Endothelial cell of umbilical vein (primary cell): Measurements from ENCODE around the gene SAMD4A. TPM values are rescaled to one million over a fixed set of nuclear protein-coding genes. Genes with fewer than 3 reads are reported as not detected.

Experiments used
- BruUV-seq: library from RNA; stranded (reverse); fragments of 400-500 nt; replicated peaks from 2 replicates; lab custom pipeline; 2021; lab: Mats Ljungman, UMichigan
- CTCF ChIA-PET: fragments of 300-600, 350-600 bp; sonication (Branson Sonifier 250); formaldehyde crosslinking; loops from one replicate; lab custom pipeline; 2021; ENCODE audit warnings: antibody characterized with exemption, inconsistent platforms; lab: Charles Lee
- POLR2A ChIA-PET: fragments of 300-600, 350-600 bp; sonication (Branson Sonifier 250); formaldehyde crosslinking; loops from one replicate; lab custom pipeline; 2021; ENCODE audit warnings: antibody characterized with exemption, inconsistent platforms; lab: Charles Lee
- DNase-seq: peaks from one replicate; pipeline ENCODE4 v3.0.0-alpha.2; 2011; ENCODE audit warnings: low read depth, low spot score
- FAIRE-seq: peaks from 2 replicates; lab custom pipeline; 2011; peaks lifted over from hg19 to GRCh38; lab: Jason Lieb, UNC
- H2AFZ ChIP-seq: 2 replicates; pipeline ENCODE4 v1.6.0; 2012; ENCODE audit warnings: low read depth, low read length, control low read depth, inconsistent platforms
- H3K27ac ChIP-seq: 2 replicates; pipeline ENCODE4 v1.5.1; 2011; ENCODE audit warnings: low read depth, mild to moderate bottlenecking, control low read depth, low read length, moderate library complexity; ENCODE audit not compliant: insufficient read depth
- H3K27me3 ChIP-seq, 2 experiments: 2 replicates each; pipeline versions ENCODE4 v1.6.0 to v1.6.1; 2011; ENCODE audit warnings: low read length in 2 of 2, mixed read lengths in 1 of 2; ENCODE audit not compliant: control insufficient read depth in 2 of 2, insufficient read depth in 2 of 2
- H3K36me3 ChIP-seq, 2 experiments: 2 replicates in 1 of 2; 3 replicates in 1 of 2; pipeline ENCODE4 v1.5.1; 2011; ENCODE audit warnings: low read length in 2 of 2, mild to moderate bottlenecking in 1 of 2, moderate library complexity in 1 of 2; ENCODE audit not compliant: control insufficient read depth in 2 of 2, insufficient read depth in 2 of 2; ENCODE audit errors: extremely low read depth in 1 of 2
- H3K4me1 ChIP-seq: 3 replicates; pipeline ENCODE4 v1.5.1; 2011; ENCODE audit warnings: mild to moderate bottlenecking, low read length; ENCODE audit not compliant: control insufficient read depth, insufficient read depth; ENCODE audit errors: extremely low read depth
- H3K4me2 ChIP-seq: 2 replicates; pipeline ENCODE4 v1.6.1; 2011; ENCODE audit warnings: low read length, control low read depth, mixed read lengths; ENCODE audit not compliant: insufficient read depth
- H3K4me3 ChIP-seq, 3 experiments: fragments of 200-600 bp in 1 of 3; sonication (generic), shearing (Covaris generic) in 1 of 3; replicated peaks in 1 of 3; 2 replicates each; pipeline ENCODE4 v1.5.1; 2011 to 2016; ENCODE audit warnings: control low read depth in 3 of 3, low read length in 3 of 3, mild to moderate bottlenecking in 2 of 3, inconsistent platforms in 1 of 3, low read depth in 1 of 3, moderate library complexity in 1 of 3; ENCODE audit not compliant: insufficient read depth in 1 of 3
- H3K79me2 ChIP-seq: 2 replicates; pipeline ENCODE4 v1.6.0; 2012; ENCODE audit warnings: low read length, inconsistent platforms; ENCODE audit not compliant: control insufficient read depth, insufficient read depth
- H3K9ac ChIP-seq: replicated peaks from 2 replicates; pipeline ENCODE3; 2011; ENCODE audit warnings: low read length, control low read depth; ENCODE audit not compliant: insufficient read depth; ENCODE audit errors: extremely low read depth
- H3K9me1 ChIP-seq: replicated peaks from 3 replicates; pipeline ENCODE4 v1.6.0; 2011; ENCODE audit warnings: mild to moderate bottlenecking, low read length; ENCODE audit not compliant: control insufficient read depth, insufficient read depth; ENCODE audit errors: extremely low read depth
- H3K9me3 ChIP-seq: replicated peaks from 2 replicates; pipeline ENCODE4 v1.5.1; 2012; ENCODE audit warnings: low read length, inconsistent platforms; ENCODE audit not compliant: control insufficient read depth, insufficient read depth
- H4K20me1 ChIP-seq: replicated peaks from 2 replicates; pipeline ENCODE3; 2011; ENCODE audit warnings: mild to moderate bottlenecking, low read length; ENCODE audit not compliant: control insufficient read depth, insufficient read depth; ENCODE audit errors: extremely low read depth
- CTCF ChIP-seq, 2 donors: IDR thresholded peaks; 1 replicate in 1 of 2; 2 replicates in 1 of 2; pipeline ENCODE4 v1.5.1; 2011; ENCODE audit warnings: low read length in 2 of 2, mild to moderate bottlenecking in 2 of 2, moderate library complexity in 2 of 2, control low read depth in 1 of 2, inconsistent platforms in 1 of 2, low read depth in 1 of 2; ENCODE audit not compliant: insufficient read depth in 1 of 2; ENCODE audit errors: extremely low read depth in 1 of 2
- EZH2 ChIP-seq: IDR thresholded peaks from 2 replicates; pipeline ENCODE4 v1.6.1; 2012; ENCODE audit warnings: borderline replicate concordance, low read depth, mild to moderate bottlenecking, moderate library complexity, low read length, inconsistent platforms; ENCODE audit not compliant: severe bottlenecking
- FOS ChIP-seq: IDR thresholded peaks from 2 replicates; pipeline ENCODE4 v1.6.1; 2011; ENCODE audit warnings: mild to moderate bottlenecking, low read length, moderate library complexity, borderline replicate concordance; ENCODE audit not compliant: insufficient read depth
- GATA2 ChIP-seq: IDR thresholded peaks from 2 replicates; pipeline ENCODE4 v1.7.0; 2011; ENCODE audit warnings: low read depth, mild to moderate bottlenecking, moderate library complexity, mixed read lengths, low read length; ENCODE audit not compliant: insufficient read length, insufficient read depth
- JUN ChIP-seq: IDR thresholded peaks from 2 replicates; pipeline ENCODE4 v1.6.1; 2011; ENCODE audit warnings: borderline replicate concordance, low read depth; ENCODE audit not compliant: insufficient read length, insufficient read depth
- MAX ChIP-seq: IDR thresholded peaks from 2 replicates; pipeline ENCODE4 v1.6.1; 2011; ENCODE audit not compliant: insufficient read depth, insufficient read length
- MYC ChIP-seq: IDR thresholded peaks from one replicate; pipeline ENCODE4 v1.6.1; 2011; ENCODE audit warnings: mild to moderate bottlenecking, low read depth, low read length
- POLR2A ChIP-seq: IDR thresholded peaks from 2 replicates; pipeline ENCODE4 v1.6.1; 2012; ENCODE audit warnings: low read depth, mild to moderate bottlenecking, control low read depth, low read length
- POLR2AphosphoS5 ChIP-seq: IDR thresholded peaks from 2 replicates; pipeline ENCODE4 v1.6.1; 2012; ENCODE audit warnings: low read depth, mild to moderate bottlenecking, control low read depth, low read length, moderate library complexity; ENCODE audit not compliant: insufficient read depth
- dilution Hi-C: fragments of 300-500 bp; cut with MboI; formaldehyde crosslinking; loops from one replicate; pipeline ENCODE4 v1.15.0; 2019; ENCODE audit warnings: low sequenced_read_pairs; ENCODE audit not compliant: extremely low pct_ligation_motif_present
- intact Hi-C: fragments of 100-400 bp; cut with micrococcal nuclease; formaldehyde crosslinking; loops from one replicate; pipeline ENCODE4 v1.10.0; 2022
- polyA plus RNA-seq, 4 experiments: library from polyadenylated mRNA; depleted of rRNA in 3 of 4; stranded (reverse) in 3 of 4; unstranded in 1 of 4; fragments of >200 nt; gene quantifications; 2 replicates each; pipeline versions ENCODE4 v1.2.1 to v1.2.3, GENCODE V29; 2011 to 2012; ENCODE audit warnings: missing spikeins in 1 of 4
- total RNA-seq: library from RNA; stranded (reverse); gene quantifications from 2 replicates; pipeline ENCODE4 v1.2.3, GENCODE V29; 2021

Gene SAMD4A
- total and polyA plus RNA-seq, 2 donors (not counting 3 experiments of a cell fraction or from before 2014, with no cell fraction given) = 37.7 to 95.3 TPM

- Histone ChIP-seq H4K20me1 (no peaks in the 10 kb centered on the region), H3K4me3 (peak overlapping the region in 1 of 3 experiments; percentile 36), H3K4me2 (peak overlapping the region; percentile 79), H3K4me1 (peaks cover 28% of the 10 kb centered on the region), H3K9me3 (no peaks in the 10 kb centered on the region), H3K79me2 (no peaks in the 10 kb centered on the region), H3K9me1 (no peaks in the 10 kb centered on the region), H2AFZ (no peak overlapping the region), H3K27ac (peak overlapping the region; percentile 99), H3K36me3 (peaks cover 28 to 29% of the 10 kb centered on the region in 2 experiments), H3K9ac (peak overlapping the region; percentile 95), H3K27me3 (no peaks in the 10 kb centered on the region)
- intact Hi-C loops (no loop called here), dilution Hi-C loops (no loop called here)
- DNase-seq (peak; percentile 40), FAIRE-seq (peak; percentile 37)
- ChIA-PET POLR2A (interaction anchor here (0.5 to 2.3 kb wide), 6 partner anchors 50 to 207 kb away, joined by 3 to 54 read pairs (median 5); partner anchors contain the start of gene SAMD4A), CTCF (interaction anchor here (0.6 to 6.4 kb wide), 58 partner anchors 8 to 405 kb away, joined by 3 to 286 read pairs (median 4); partner anchors contain the start of genes CGRRF1 and SAMD4A)
- BruUV-seq = TSS peak; percentile 90
- TF ChIP-seq CTCF (IDR thresholded peaks at IDR 0.05; ENCODE audit: extremely low read depth in 1 of 2, insufficient read depth in 1 of 2, low read depth in 1 of 2, low read length in 2 of 2) (no peak), GATA2 (no peak), MAX (no peak), FOS (no peak), POLR2A (no peak), JUN (no peak), EZH2 (no peak), MYC (no peak), POLR2AphosphoS5 (no peak)
Observed at GRCh38 chr14:54772451-54772881, 205.5 kb downstream of the SAMD4A start.
